H4 (cell line): ENCODE results near the gene ZNF329. TPM values are rescaled to one million over a fixed set of nuclear protein-coding genes. Genes with fewer than 3 reads are reported as not detected.

Experiments used
- total RNA-seq: library from RNA; depleted of rRNA; stranded (reverse); fragments of >200 nt; shearing (Covaris generic); gene quantifications from 2 replicates; pipeline ENCODE4 v1.2.3, GENCODE V29; 2014; rRNA removed

Gene ZNF329
- total RNA-seq, 1 experiment from 2014 or later: 11.1 TPM

Other genes starting within 250 kb of the ZNF329 start
- 4.9 and 12.1 TPM in 2 replicates for gene ZNF417, start 234.2 kb downstream of the ZNF329 start, total RNA-seq
- gene ZNF418, start 215.4 kb downstream of the ZNF329 start, total RNA-seq: 0.50 TPM in 1 of 2 replicates, not detected in the other
- 2.5 and 8.7 TPM in 2 replicates for gene ZNF256, start 203.1 kb downstream of the ZNF329 start, total RNA-seq
- gene C19orf18, start 176.3 kb downstream of the ZNF329 start, total RNA-seq: not detected in 2 replicates
- gene ZNF606, start 148.0 kb downstream of the ZNF329 start, total RNA-seq: 6.5 and 7.7 TPM in 2 replicates
- 1.8 TPM in 1 of 2 replicates, not detected in the other for gene ZSCAN1, start 116.8 kb downstream of the ZNF329 start, total RNA-seq
- gene ZNF135, start 91.5 kb downstream of the ZNF329 start, total RNA-seq: not detected in 2 replicates
- gene ZSCAN18, start 52.6 kb downstream of the ZNF329 start, total RNA-seq: 2.2 and 3.8 TPM in 2 replicates
- gene ZNF274, start 32.3 kb upstream of the ZNF329 start, total RNA-seq: 14.5 and 22.8 TPM in 2 replicates
- gene ZNF544, start 78.1 kb upstream of the ZNF329 start, total RNA-seq: 0.02 and 0.08 TPM in 2 replicates
- 3.1 and 4.3 TPM in 2 replicates for gene ZNF8, start 128.2 kb upstream of the ZNF329 start, total RNA-seq
- gene ERVK3-1, start 154.6 kb upstream of the ZNF329 start, total RNA-seq: 96.6 and 120 TPM in 2 replicates
- 2.6 and 2.8 TPM in 2 replicates for gene ZSCAN22, start 176.2 kb upstream of the ZNF329 start, total RNA-seq
- 24.5 and 31.5 TPM in 2 replicates for gene A1BG, start 202.7 kb upstream of the ZNF329 start, total RNA-seq
- gene ZNF497, start 212.0 kb upstream of the ZNF329 start, total RNA-seq: 1.6 and 5.1 TPM in 2 replicates
- gene ZNF837, start 230.2 kb upstream of the ZNF329 start, total RNA-seq: 1.4 and 1.9 TPM in 2 replicates
- gene RPS5, start 236.5 kb upstream of the ZNF329 start, total RNA-seq: 3,081 and 3,534 TPM in 2 replicates
- not detected in 2 replicates for gene RNF225, start 244.9 kb upstream of the ZNF329 start, total RNA-seq